Uterus (tissue), 4 donors: ENCODE results near the gene CASTOR1. TPM values are rescaled to one million over a fixed set of nuclear protein-coding genes. Genes with fewer than 3 reads are reported as not detected.

Experiments
- DNase-seq, 2 donors: peaks; one replicate each; pipeline ENCODE4 v3.0.0-alpha.2; 2019 to 2020
- H3K27ac ChIP-seq, 2 donors: fragments of 200-600 bp; sonication (generic); 1 replicate in 1 of 2; 2 replicates in 1 of 2; pipeline ENCODE4 v1.5.1; 2016 to 2018
- H3K27me3 ChIP-seq, 2 donors: fragments of 200-600 bp; sonication (generic); one replicate each; pipeline ENCODE4 v1.5.1; 2018 to 2019; ENCODE audit warnings: control low read depth in 1 of 2
- H3K36me3 ChIP-seq, 2 donors: fragments of 200-600 bp; sonication (generic); one replicate each; pipeline ENCODE4 v1.5.1; 2019; ENCODE audit warnings: control low read depth in 1 of 2
- H3K4me1 ChIP-seq, 2 donors: fragments of 200-600 bp; sonication (generic); one replicate each; pipeline ENCODE4 v1.5.1; 2018 to 2019; ENCODE audit warnings: control low read depth in 1 of 2
- H3K4me3 ChIP-seq, 2 donors: fragments of 200-600 bp; sonication (generic); 1 replicate in 1 of 2; 2 replicates in 1 of 2; pipeline ENCODE4 v1.5.1; 2018 to 2019; ENCODE audit warnings: mild to moderate bottlenecking in 1 of 2
- H3K9me3 ChIP-seq, 2 donors: fragments of 200-600 bp; sonication (generic); one replicate each; pipeline ENCODE4 v1.5.1; 2019; ENCODE audit warnings: control low read depth in 1 of 2
- POLR2A ChIP-seq, 2 donors: fragments of 450-650 bp; IDR thresholded peaks; one replicate each; pipeline ENCODE4 v1.6.1; 2016; ENCODE audit warnings: antibody characterized with exemption in 2 of 2, mild to moderate bottlenecking in 1 of 2, moderate library complexity in 1 of 2
- intact Hi-C: fragments of 100-400 bp; cut with DNase I; formaldehyde crosslinking; loops from one replicate; pipeline ENCODE4 v1.15.1; 2023; ENCODE audit warnings: low total_unique reads
- total RNA-seq, 4 donors: library from RNA; depleted of rRNA in 3 of 4; stranded (reverse); fragments of >200 nt in 3 of 4; gene quantifications; one replicate each; pipeline versions ENCODE4 v1.1.0 to v1.2.4, GENCODE V29; 2014 to 2023
- TF ChIP-seq, protein P1 (sequence below), 4 experiments: fragments of 200-600 bp in 2 of 4; fragments of 450-650 bp in 2 of 4; sonication (generic) in 2 of 4; IDR thresholded peaks; one replicate each; pipeline ENCODE4 v1.5.1; 2016 to 2019; ENCODE audit warnings: antibody characterized with exemption in 4 of 4, mild to moderate bottlenecking in 2 of 4, moderate library complexity in 1 of 4
- donor health status: DM: yes; HTN: yes; CAD: no.

CASTOR1 gene
- total RNA-seq, 4 donors from 2014 or later = 15.8 to 67.1 (median 27.7) TPM

DNA sequence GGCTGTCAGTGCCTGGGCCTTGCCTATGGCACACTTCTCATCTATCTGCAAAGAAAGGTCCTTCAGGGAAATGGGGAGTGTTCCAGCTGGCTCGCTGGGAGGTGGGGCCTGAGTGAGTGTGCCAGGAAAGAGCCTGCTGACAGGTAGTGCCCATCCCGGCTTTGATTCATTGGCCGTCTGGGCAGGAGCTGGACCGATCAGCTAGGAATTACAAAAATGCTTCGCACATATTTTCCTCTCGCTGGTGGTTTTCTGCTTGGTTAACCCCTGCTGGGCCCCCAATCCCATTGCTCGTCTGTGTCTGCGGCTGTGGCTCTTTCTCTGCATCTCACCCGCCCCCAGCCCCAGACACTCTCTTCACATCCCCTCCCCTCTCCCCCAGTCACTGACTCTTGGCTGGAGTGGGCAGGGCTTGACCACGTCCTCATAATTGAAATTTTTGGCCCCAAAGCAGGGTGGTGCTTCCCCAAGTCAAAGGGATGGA, 53.6 kb downstream of the CASTOR1 start:
- DNase-seq = no peak
- Histone ChIP-seq H3K36me3 (no peaks in the 10 kb centered on the region), H3K4me3 (no peak overlapping the region), H3K4me1 (no peaks in the 10 kb centered on the region), H3K27ac (no peak overlapping the region), H3K9me3 (no peaks in the 10 kb centered on the region), H3K27me3 (no peaks in the 10 kb centered on the region)
- intact Hi-C loops = no loop called here
- TF ChIP-seq, protein P1, sequence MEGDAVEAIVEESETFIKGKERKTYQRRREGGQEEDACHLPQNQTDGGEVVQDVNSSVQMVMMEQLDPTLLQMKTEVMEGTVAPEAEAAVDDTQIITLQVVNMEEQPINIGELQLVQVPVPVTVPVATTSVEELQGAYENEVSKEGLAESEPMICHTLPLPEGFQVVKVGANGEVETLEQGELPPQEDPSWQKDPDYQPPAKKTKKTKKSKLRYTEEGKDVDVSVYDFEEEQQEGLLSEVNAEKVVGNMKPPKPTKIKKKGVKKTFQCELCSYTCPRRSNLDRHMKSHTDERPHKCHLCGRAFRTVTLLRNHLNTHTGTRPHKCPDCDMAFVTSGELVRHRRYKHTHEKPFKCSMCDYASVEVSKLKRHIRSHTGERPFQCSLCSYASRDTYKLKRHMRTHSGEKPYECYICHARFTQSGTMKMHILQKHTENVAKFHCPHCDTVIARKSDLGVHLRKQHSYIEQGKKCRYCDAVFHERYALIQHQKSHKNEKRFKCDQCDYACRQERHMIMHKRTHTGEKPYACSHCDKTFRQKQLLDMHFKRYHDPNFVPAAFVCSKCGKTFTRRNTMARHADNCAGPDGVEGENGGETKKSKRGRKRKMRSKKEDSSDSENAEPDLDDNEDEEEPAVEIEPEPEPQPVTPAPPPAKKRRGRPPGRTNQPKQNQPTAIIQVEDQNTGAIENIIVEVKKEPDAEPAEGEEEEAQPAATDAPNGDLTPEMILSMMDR (IDR thresholded peaks at IDR 0.05) = no peak
- no peak for TF ChIP-seq POLR2A (IDR thresholded peaks at IDR 0.05)

Other genes with a start within 250 kb of the CASTOR1 start
- not detected for gene HORMAD2, start 209.0 kb downstream of the CASTOR1 start, total RNA-seq
- gene LIF, start 42.7 kb downstream of the CASTOR1 start, total RNA-seq = 1 to 10 TPM in 2 of 4 donors, under 1 TPM in 1, not detected in 1; under 0.01 to 3.0 (median 1.5) TPM
- gene OSM, start 22.7 kb downstream of the CASTOR1 start, total RNA-seq = 1 to 10 TPM in 1 of 4 donors, under 1 TPM in 2, not detected in 1; 0.76 to 8.8 (median 0.76) TPM
- gene TBC1D10A, start 37.4 kb upstream of the CASTOR1 start, total RNA-seq = 10 to 100 TPM in 2 of 4 donors, 1 to 10 TPM in 2; 2.8 to 33.6 (median 10.0) TPM
- gene SF3A1, start 67.4 kb upstream of the CASTOR1 start, total RNA-seq = 100 to 1,000 TPM in 1 of 4 donors, 10 to 100 TPM in 3; 19.5 to 185 (median 40.2) TPM
- gene CCDC157, start 67.5 kb upstream of the CASTOR1 start, total RNA-seq = 1 to 10 TPM in 3 of 4 donors, not detected in 1; 2.9 to 6.8 (median 4.6) TPM
- gene RNF215, start 97.9 kb upstream of the CASTOR1 start, total RNA-seq = 10 to 100 TPM in 3 of 4 donors, 1 to 10 TPM in 1; 8.2 to 25.9 (median 18.9) TPM
- 10 to 100 TPM in 2 of 4 donors, 1 to 10 TPM in 1, not detected in 1; 7.8 to 45.9 (median 23.1) TPM for gene SEC14L2, start 107.5 kb upstream of the CASTOR1 start, total RNA-seq
- gene MTFP1, start 136.3 kb upstream of the CASTOR1 start, total RNA-seq = 1 to 10 TPM in 3 of 4 donors, not detected in 1; 1.2 to 5.5 (median 3.2) TPM
- gene SEC14L3, start 182.5 kb upstream of the CASTOR1 start, total RNA-seq = not detected
- gene SEC14L4, start 216.2 kb upstream of the CASTOR1 start, total RNA-seq = under 1 TPM in 1 of 4 donors, not detected in 3; 0.41 TPM